HEK293 (cell line): ENCODE data around the gene AUH.

ENCODE experiments used
- BCL11A ChIP-seq: fragments of 450-650 bp; formaldehyde crosslinking; IDR thresholded peaks from 2 replicates; pipeline ENCODE4 v1.5.1; 2016; ENCODE audit warnings: low read depth, missing biosample characterization, missing genetic modification characterization
- CTCF ChIP-seq: fragments of 450-650 bp; formaldehyde crosslinking; IDR thresholded peaks from 2 replicates; pipeline ENCODE4 v1.5.1; 2016; ENCODE audit warnings: missing biosample characterization, missing genetic modification characterization
- GLIS2 ChIP-seq: fragments of 450-650 bp; formaldehyde crosslinking; IDR thresholded peaks from 2 replicates; pipeline ENCODE4 v1.5.1; 2016; ENCODE audit warnings: missing biosample characterization, missing genetic modification characterization
- KLF7 ChIP-seq: fragments of 450-650 bp; formaldehyde crosslinking; IDR thresholded peaks from 2 replicates; pipeline ENCODE4 v1.5.1; 2016; ENCODE audit warnings: missing biosample characterization, missing genetic modification characterization, borderline replicate concordance
- MEIS1 ChIP-seq: sonication (generic); formaldehyde crosslinking; IDR thresholded peaks from 2 replicates; pipeline ENCODE4 v1.8.1; 2022; ENCODE audit warnings: missing genetic modification reagents, mild to moderate bottlenecking, borderline replicate concordance
- PBX3 ChIP-seq: sonication (generic); formaldehyde crosslinking; IDR thresholded peaks from 2 replicates; pipeline ENCODE4 v1.8.1; 2022; ENCODE audit warnings: mild to moderate bottlenecking, moderate library complexity, missing genetic modification reagents
- ZBTB20 ChIP-seq: fragments of 450-650 bp; formaldehyde crosslinking; IDR thresholded peaks from 2 replicates; pipeline ENCODE4 v1.5.1; 2016; ENCODE audit warnings: missing biosample characterization, missing genetic modification characterization
- ZNF138 ChIP-seq: fragments of 450-650 bp; formaldehyde crosslinking; IDR thresholded peaks from 2 replicates; pipeline ENCODE4 v1.5.1; 2016; ENCODE audit warnings: missing biosample characterization, missing genetic modification characterization, borderline replicate concordance
- ZNF404 ChIP-seq: fragments of 450-650 bp; formaldehyde crosslinking; IDR thresholded peaks from 2 replicates; pipeline ENCODE4 v1.5.1; 2017; ENCODE audit warnings: missing biosample characterization, missing genetic modification characterization
- ZNF416 ChIP-seq: fragments of 450-650 bp; formaldehyde crosslinking; IDR thresholded peaks from 2 replicates; pipeline ENCODE4 v1.5.1; 2016; ENCODE audit warnings: missing biosample characterization, missing genetic modification characterization
- ZNF660 ChIP-seq: fragments of 450-650 bp; IDR thresholded peaks from 2 replicates; pipeline ENCODE4 v1.5.1; 2018; ENCODE audit warnings: missing biosample characterization, mild to moderate bottlenecking, missing genetic modification characterization

GRCh38 chr9:91190062-91190461 is 171.7 kb downstream of the AUH start:
- TF ChIP-seq ZNF138 (no peak), ZBTB20 (tag by site-specific recombination) (no peak), CTCF (tag by site-specific recombination) (no peak), PBX3 (CRISPR knock-in tag) (no peak), ZNF660 (tag by site-specific recombination) (no peak), MEIS1 (CRISPR knock-in tag) (no peak), BCL11A (tag by site-specific recombination) (no peak), ZNF404 (tag by site-specific recombination) (no peak), KLF7 (tag by site-specific recombination) (no peak), ZNF416 (tag by site-specific recombination) (no peak), GLIS2 (tag by site-specific recombination) (no peak)
